ENCODE results near the gene CFAP69.

GRCh38 chr7:90345595-90346335 lies 100.8 kb downstream of the CFAP69 start:
- TF ChIP-seq CTCF (conservative IDR thresholded peaks at IDR 0.05) (no peak), EZH2 (IDR thresholded peaks at IDR 0.05; ENCODE audit: low read depth) (no peak)

All from PC-9 (cell line).